Right lobe of liver (tissue), 4 donors: Measurements from ENCODE around the gene RBBP8.

ENCODE experiments used
- CTCF ChIP-seq, 4 donors: fragments of 200-600 bp in 3 of 4; fragments of 450-650 bp in 1 of 4; IDR thresholded peaks; one replicate each; pipeline versions ENCODE4 v1.5.1 to v1.8.0; 2016 to 2022; ENCODE audit warnings: antibody characterized with exemption in 4 of 4, mild to moderate bottlenecking in 2 of 4
- POLR2A ChIP-seq: fragments of 450-650 bp; IDR thresholded peaks from one replicate; pipeline ENCODE4 v1.6.1; 2017; ENCODE audit warnings: antibody characterized with exemption, mild to moderate bottlenecking
- donor health status: DM: no; HTN: no; CAD: no.
- donor health status: DM: no; HTN: no; CAD: no.
- donor health status: DM: no; HTN: yes; CAD: no.

- TF ChIP-seq POLR2A (no peak), CTCF (IDR thresholded peaks at IDR 0.05) (no peak)
Observed at GRCh38 chr18:22912835-22913234, 20.3 kb upstream of the RBBP8 start.
